Kidney (tissue), 14 donors: Measurements from ENCODE around the gene OR6K6. TPM values are rescaled to one million over a fixed set of nuclear protein-coding genes. Genes with fewer than 3 reads are reported as not detected.

Source experiments
- DNase-seq, 5 donors: peaks; one replicate each; pipeline ENCODE4 v3.0.0-alpha.2; 2013 to 2020
- FAIRE-seq: peaks from 2 replicates; lab custom pipeline; 2012; peaks lifted over from hg19 to GRCh38; lab: Jason Lieb, UNC
- H3K27ac ChIP-seq, 2 donors: one replicate each; pipeline ENCODE4 v1.7.0; 2013; ENCODE audit warnings: low read depth in 2 of 2, low read length in 2 of 2, inconsistent platforms in 1 of 2
- H3K27me3 ChIP-seq: one replicate; pipeline ENCODE4 v1.7.1; 2013; ENCODE audit warnings: low read length, inconsistent platforms; ENCODE audit not compliant: control insufficient read depth, insufficient read depth
- H3K36me3 ChIP-seq, 3 donors: one replicate each; pipeline versions ENCODE4 v1.7.0 to v1.7.1; 2013; ENCODE audit warnings: low read length in 3 of 3, control low read depth in 1 of 3, inconsistent platforms in 1 of 3; ENCODE audit not compliant: insufficient read depth in 3 of 3, control insufficient read depth in 2 of 3
- H3K4me1 ChIP-seq, 3 donors: one replicate each; pipeline versions ENCODE4 v1.7.0 to v1.7.1; 2013; ENCODE audit warnings: low read length in 3 of 3, inconsistent platforms in 1 of 3, low read depth in 1 of 3; ENCODE audit not compliant: control insufficient read depth in 2 of 3, insufficient read depth in 2 of 3
- H3K4me3 ChIP-seq, 3 donors: one replicate each; pipeline versions ENCODE4 v1.7.0 to v1.8.1; 2013; ENCODE audit warnings: low read length in 3 of 3, control low read depth in 1 of 3, inconsistent platforms in 1 of 3
- H3K9ac ChIP-seq, 3 donors: one replicate each; pipeline versions ENCODE4 v1.7.0 to v1.7.1; 2013; ENCODE audit warnings: low read length in 3 of 3, control low read depth in 1 of 3, inconsistent platforms in 1 of 3
- H3K9me3 ChIP-seq, 3 donors: one replicate each; pipeline versions ENCODE4 v1.7.0 to v1.7.1; 2013; ENCODE audit warnings: low read length in 3 of 3, control low read depth in 1 of 3, inconsistent platforms in 1 of 3; ENCODE audit not compliant: control insufficient read depth in 2 of 3, insufficient read depth in 1 of 3
- intact Hi-C: fragments of 100-400 bp; cut with DNase I; formaldehyde crosslinking; loops from one replicate; pipeline ENCODE4 v1.11.1; 2022
- polyA plus RNA-seq: library from polyadenylated mRNA; stranded (reverse); fragments of 350-450 nt; fragmentation: Illumina TruSeq; extraction: RNeasy Lipid Tissue Mini Kit (QIAGEN cat#74804); gene quantifications from one replicate; pipeline ENCODE4 v1.2.3, GENCODE V29; 2014; ENCODE audit warnings: low read depth, low replicate concordance; ENCODE audit not compliant: insufficient read depth
- total RNA-seq: library from RNA; stranded (reverse); fragmentation: NEBNext Ultra II Directional; extraction: Animal tissue kit (Norgen Biotek cat#: 25700); gene quantifications from one replicate; pipeline ENCODE4 v1.2.1, GENCODE V29; 2021
- TF ChIP-seq, protein P1 (sequence below): IDR thresholded peaks from 3 replicates; pipeline ENCODE4 v1.5.1; 2012; ENCODE audit warnings: mild to moderate bottlenecking, moderate library complexity, borderline replicate concordance; ENCODE audit not compliant: insufficient read depth; ENCODE audit errors: extremely low read depth
- donor health status: control.
- donor health status: control.
- donor health status: control.
- donor health status: control.
- donor health status: control.
- donor health status: DM: yes; HTN: yes; CAD: no.
- donor health status: Normal renal cell carcinoma (clear cell type).

The OR6K6 gene
- total and polyA plus RNA-seq, 2 donors from 2014 or later, result not detected

DNA sequence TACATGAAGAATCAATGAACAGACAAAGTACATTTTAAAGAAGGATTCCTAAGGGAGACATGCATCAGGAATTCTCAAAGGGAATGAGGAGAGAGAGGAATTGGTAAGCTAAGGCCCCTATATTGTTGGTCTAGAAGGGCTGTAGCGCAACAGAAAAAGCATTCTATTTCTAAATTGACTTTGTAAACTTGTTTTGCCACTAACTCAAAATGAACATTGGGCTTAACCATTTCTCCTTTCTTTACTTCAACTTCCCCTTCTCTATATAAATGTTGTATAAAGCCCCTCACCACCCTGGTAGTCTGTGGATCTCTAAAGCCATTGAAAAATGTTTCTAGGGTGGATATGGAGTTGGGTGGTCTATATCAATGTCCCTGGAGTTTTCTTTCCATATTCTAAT, 46.9 kb downstream of the OR6K6 start:
- TF ChIP-seq, protein P1, sequence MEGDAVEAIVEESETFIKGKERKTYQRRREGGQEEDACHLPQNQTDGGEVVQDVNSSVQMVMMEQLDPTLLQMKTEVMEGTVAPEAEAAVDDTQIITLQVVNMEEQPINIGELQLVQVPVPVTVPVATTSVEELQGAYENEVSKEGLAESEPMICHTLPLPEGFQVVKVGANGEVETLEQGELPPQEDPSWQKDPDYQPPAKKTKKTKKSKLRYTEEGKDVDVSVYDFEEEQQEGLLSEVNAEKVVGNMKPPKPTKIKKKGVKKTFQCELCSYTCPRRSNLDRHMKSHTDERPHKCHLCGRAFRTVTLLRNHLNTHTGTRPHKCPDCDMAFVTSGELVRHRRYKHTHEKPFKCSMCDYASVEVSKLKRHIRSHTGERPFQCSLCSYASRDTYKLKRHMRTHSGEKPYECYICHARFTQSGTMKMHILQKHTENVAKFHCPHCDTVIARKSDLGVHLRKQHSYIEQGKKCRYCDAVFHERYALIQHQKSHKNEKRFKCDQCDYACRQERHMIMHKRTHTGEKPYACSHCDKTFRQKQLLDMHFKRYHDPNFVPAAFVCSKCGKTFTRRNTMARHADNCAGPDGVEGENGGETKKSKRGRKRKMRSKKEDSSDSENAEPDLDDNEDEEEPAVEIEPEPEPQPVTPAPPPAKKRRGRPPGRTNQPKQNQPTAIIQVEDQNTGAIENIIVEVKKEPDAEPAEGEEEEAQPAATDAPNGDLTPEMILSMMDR, result no peak
- no peaks in the 10 kb centered on the region for H3K9me3 ChIP-seq
- intact Hi-C loops, result no loop called here
- no peaks in the 10 kb centered on the region for H3K36me3 ChIP-seq
- DNase-seq, result no peak
- FAIRE-seq, result no peak
- no peak overlapping the region for H3K4me3 ChIP-seq
- no peaks in the 10 kb centered on the region for H3K4me1 ChIP-seq
- H3K27me3 ChIP-seq, result no peaks in the 10 kb centered on the region
- H3K9ac ChIP-seq, result no peak overlapping the region
- no peak overlapping the region for H3K27ac ChIP-seq

DNA sequence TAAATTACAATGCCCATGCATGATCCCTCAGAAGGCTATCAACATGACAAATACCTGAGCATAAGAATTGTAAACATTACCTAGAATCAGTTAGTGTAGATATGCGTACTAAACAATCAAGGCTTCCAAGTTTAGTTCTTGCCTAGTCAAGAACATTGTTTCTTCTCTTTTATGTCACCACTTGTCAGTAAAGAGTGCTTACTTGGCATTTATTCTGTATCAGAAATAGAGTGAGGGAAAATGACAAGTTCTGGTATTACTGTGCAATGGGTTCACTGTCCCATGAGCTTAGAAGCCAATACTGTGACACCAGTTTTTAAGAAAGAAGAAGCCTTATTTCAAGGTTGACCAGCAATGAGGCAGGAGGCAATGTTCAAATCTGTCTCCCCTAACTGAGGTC, 49.2 kb downstream of the OR6K6 start:
- DNase-seq, result no peak
- FAIRE-seq, result no peak

More for the DNA sequence above, 49.2 kb downstream of the OR6K6 start:
- H3K4me1 ChIP-seq, result no peaks in the 10 kb centered on the region
- no peak overlapping the region for H3K27ac ChIP-seq
- TF ChIP-seq, protein P1, result no peak
- no peak overlapping the region for H3K4me3 ChIP-seq
- no peaks in the 10 kb centered on the region for H3K9me3 ChIP-seq
- intact Hi-C loops, result no loop called here
- H3K27me3 ChIP-seq, result no peaks in the 10 kb centered on the region
- no peak overlapping the region for H3K9ac ChIP-seq
- H3K36me3 ChIP-seq, result no peaks in the 10 kb centered on the region

Other genes starting within 250 kb of the OR6K6 start
- gene OR6Y1, start 200.3 kb upstream of the OR6K6 start, total RNA-seq, result not detected
- gene OR6Y1, start 200.3 kb upstream of the OR6K6 start, polyA plus RNA-seq, result not detected
- not detected for gene OR6P1, start 184.1 kb upstream of the OR6K6 start, total RNA-seq
- not detected for gene OR6P1, start 184.1 kb upstream of the OR6K6 start, polyA plus RNA-seq
- gene OR10X1, start 174.8 kb upstream of the OR6K6 start, total RNA-seq, result not detected
- gene OR10X1, start 174.8 kb upstream of the OR6K6 start, polyA plus RNA-seq, result not detected
- not detected for gene OR10Z1, start 149.5 kb upstream of the OR6K6 start, total RNA-seq
- not detected for gene OR10Z1, start 149.5 kb upstream of the OR6K6 start, polyA plus RNA-seq
- 0.28 TPM for gene SPTA1, start 68.0 kb upstream of the OR6K6 start, total RNA-seq
- gene SPTA1, start 68.0 kb upstream of the OR6K6 start, polyA plus RNA-seq, result not detected
- not detected for gene OR6K2, start 54.1 kb upstream of the OR6K6 start, total RNA-seq
- gene OR6K2, start 54.1 kb upstream of the OR6K6 start, polyA plus RNA-seq, result not detected
- not detected for gene OR6K3, start 34.0 kb upstream of the OR6K6 start, total RNA-seq
- not detected for gene OR6K3, start 34.0 kb upstream of the OR6K6 start, polyA plus RNA-seq
- not detected for gene OR6N1, start 17.5 kb downstream of the OR6K6 start, total RNA-seq
- gene OR6N1, start 17.5 kb downstream of the OR6K6 start, polyA plus RNA-seq, result not detected
- not detected for gene OR6N2, start 26.5 kb downstream of the OR6K6 start, total RNA-seq
- not detected for gene OR6N2, start 26.5 kb downstream of the OR6K6 start, polyA plus RNA-seq
- 8.3 TPM for gene MNDA, start 76.6 kb downstream of the OR6K6 start, total RNA-seq
- gene MNDA, start 76.6 kb downstream of the OR6K6 start, polyA plus RNA-seq, result 2.6 TPM
- 3.9 TPM for gene PYHIN1, start 176.8 kb downstream of the OR6K6 start, total RNA-seq
- 0.30 TPM for gene PYHIN1, start 176.8 kb downstream of the OR6K6 start, polyA plus RNA-seq